Omental fat pad (tissue), 4 donors: ENCODE data around the gene ITGA2B. TPM values are rescaled to one million over a fixed set of nuclear protein-coding genes. Genes with fewer than 3 reads are reported as not detected.
"Not testable (repeated sequence)": the region's sequence is repeated elsewhere in the genome, so short reads cannot be mapped to it uniquely, and the experiment has no call there.

Source experiments
- ATAC-seq: fragments of 150-250 bp; one replicate; pipeline ENCODE4 v1.9.1; 2016; ENCODE audit warnings: mild to moderate bottlenecking, moderate library complexity; ENCODE audit not compliant: low FRiP score
- DNase-seq: peaks from one replicate; pipeline ENCODE4 v3.0.0-alpha.2; 2019; ENCODE audit warnings: low spot score
- total RNA-seq, 4 donors: library from RNA; depleted of rRNA; stranded (reverse); fragments of >200 nt; gene quantifications; one replicate each; pipeline ENCODE4 v1.1.0, GENCODE V29; 2016
- TF ChIP-seq, protein P1 (sequence below), 3 donors: fragments of 450-650 bp; IDR thresholded peaks; one replicate each; pipeline ENCODE4 v1.5.1; 2016 to 2017; ENCODE audit warnings: antibody characterized with exemption in 3 of 3, mild to moderate bottlenecking in 3 of 3, moderate library complexity in 2 of 3

ITGA2B gene
- total RNA-seq, 4 donors from 2014 or later: 0.72 to 1.6 (median 1.0) TPM

DNA sequence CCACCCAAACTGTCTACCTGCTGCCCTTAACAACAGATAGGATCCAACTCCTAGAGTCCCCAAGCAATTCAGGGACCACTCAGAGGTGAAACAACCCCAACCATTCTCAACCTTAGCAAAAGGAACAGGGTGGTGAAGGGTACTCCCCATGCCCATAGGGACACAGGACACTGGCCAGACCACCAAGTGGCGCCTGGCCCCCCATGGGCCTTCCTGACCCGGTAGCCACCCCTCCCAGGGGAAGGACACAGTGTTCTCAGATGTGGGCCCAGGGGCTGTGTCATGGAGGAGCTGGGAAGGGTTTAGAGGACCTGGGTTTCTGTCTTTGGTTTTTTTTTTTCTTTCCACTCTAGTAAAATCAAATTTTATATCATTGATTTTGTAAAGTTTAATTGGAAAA, 55.1 kb downstream of the ITGA2B start:
- DNase-seq (no peak), ATAC-seq (no peak)
- TF ChIP-seq, protein P1, sequence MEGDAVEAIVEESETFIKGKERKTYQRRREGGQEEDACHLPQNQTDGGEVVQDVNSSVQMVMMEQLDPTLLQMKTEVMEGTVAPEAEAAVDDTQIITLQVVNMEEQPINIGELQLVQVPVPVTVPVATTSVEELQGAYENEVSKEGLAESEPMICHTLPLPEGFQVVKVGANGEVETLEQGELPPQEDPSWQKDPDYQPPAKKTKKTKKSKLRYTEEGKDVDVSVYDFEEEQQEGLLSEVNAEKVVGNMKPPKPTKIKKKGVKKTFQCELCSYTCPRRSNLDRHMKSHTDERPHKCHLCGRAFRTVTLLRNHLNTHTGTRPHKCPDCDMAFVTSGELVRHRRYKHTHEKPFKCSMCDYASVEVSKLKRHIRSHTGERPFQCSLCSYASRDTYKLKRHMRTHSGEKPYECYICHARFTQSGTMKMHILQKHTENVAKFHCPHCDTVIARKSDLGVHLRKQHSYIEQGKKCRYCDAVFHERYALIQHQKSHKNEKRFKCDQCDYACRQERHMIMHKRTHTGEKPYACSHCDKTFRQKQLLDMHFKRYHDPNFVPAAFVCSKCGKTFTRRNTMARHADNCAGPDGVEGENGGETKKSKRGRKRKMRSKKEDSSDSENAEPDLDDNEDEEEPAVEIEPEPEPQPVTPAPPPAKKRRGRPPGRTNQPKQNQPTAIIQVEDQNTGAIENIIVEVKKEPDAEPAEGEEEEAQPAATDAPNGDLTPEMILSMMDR (IDR thresholded peaks at IDR 0.05): no peak

DNA sequence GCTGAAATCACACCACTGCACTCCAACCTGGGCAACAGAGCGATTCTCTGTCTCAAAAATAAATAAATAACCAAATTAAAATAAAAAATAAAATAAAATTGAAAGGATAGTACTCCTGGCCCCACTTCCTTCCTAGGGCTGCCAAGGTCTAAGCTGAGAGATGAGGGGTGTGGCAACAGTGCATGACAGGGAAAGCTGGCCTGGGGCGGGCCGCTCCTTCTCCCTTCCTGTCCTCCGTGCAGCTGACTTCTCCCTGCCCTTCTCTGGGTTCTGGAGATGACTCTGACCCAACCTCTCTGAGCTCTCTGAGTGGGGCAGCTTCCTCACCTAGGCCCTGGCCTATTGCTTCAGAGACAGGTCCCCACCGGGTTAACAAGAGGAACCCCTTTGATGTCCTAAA, 56.1 kb downstream of the ITGA2B start:
- DNase-seq (no peak), ATAC-seq (no peak)
- TF ChIP-seq, protein P1 (IDR thresholded peaks at IDR 0.05): no peak

DNA sequence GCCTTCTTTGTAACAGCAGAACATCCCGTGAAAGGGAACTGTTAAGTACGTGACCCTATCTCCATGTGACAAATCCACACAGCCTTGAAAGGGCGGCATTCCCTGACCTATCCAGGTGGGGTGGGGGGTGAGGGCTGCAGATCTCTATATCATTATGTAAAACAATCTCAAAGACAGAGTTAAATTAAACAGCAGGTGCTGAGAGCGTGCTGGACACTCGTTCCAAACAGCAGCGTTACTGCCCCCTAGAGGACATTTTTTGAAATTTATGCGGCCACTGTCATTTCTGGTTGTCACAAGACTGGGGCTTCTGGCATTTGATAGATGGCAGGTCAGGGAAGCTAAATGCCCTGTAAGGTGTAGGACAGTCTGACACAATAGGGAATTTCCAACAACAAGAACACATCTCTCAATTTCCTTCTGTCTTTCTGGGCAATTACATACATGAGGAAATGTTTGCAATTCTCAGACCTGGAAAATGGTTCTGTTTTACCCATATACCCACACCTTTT, 58.1 kb downstream of the ITGA2B start:
- peak; percentile 41 for ATAC-seq
- peak; percentile 62 for DNase-seq
- TF ChIP-seq, protein P1 (IDR thresholded peaks at IDR 0.05): peak in 1 of 3 donors; percentile 42

DNA sequence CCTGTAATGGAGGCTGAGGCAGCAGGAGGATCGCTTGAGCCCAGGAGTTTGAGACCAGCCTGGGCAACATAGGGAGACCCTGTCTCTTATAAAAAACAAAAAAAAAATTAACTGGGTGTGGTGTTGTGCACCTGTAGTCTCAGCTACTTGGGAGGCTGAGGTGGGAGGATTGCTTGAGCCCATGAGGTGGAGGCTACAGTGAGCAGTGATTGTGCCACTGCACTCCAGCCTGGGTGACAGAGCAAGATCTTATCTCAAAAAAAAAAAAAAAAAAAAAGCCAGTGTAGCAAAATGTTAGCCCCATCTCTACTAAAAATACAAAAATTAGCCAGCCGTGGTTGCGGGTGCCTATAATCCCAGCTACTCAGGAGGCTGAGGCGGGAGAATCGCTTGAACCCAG, 59.2 kb downstream of the ITGA2B start:
- ATAC-seq, DNase-seq: not testable (repeated sequence)

DNA sequence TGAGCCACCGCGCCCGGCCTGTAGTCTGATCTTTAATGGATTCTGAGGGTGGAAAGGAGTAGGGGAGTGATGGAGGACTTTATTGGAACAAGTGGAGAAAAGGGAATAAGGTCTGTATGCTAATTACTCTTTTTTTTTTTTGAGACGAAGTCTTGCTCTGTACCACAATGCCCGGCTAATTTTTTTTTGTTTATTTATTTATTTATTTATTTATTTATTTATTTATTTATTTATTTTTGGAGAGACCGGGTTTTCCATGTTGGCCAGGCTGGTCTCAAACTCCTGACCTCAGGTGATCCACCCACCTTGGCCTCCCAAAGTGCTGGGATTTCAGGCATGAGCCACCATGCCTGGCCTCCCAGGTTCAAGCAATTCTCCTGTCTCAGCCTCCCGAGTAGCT, 59.9 kb downstream of the ITGA2B start:
- not testable (repeated sequence) for ATAC-seq, DNase-seq

DNA sequence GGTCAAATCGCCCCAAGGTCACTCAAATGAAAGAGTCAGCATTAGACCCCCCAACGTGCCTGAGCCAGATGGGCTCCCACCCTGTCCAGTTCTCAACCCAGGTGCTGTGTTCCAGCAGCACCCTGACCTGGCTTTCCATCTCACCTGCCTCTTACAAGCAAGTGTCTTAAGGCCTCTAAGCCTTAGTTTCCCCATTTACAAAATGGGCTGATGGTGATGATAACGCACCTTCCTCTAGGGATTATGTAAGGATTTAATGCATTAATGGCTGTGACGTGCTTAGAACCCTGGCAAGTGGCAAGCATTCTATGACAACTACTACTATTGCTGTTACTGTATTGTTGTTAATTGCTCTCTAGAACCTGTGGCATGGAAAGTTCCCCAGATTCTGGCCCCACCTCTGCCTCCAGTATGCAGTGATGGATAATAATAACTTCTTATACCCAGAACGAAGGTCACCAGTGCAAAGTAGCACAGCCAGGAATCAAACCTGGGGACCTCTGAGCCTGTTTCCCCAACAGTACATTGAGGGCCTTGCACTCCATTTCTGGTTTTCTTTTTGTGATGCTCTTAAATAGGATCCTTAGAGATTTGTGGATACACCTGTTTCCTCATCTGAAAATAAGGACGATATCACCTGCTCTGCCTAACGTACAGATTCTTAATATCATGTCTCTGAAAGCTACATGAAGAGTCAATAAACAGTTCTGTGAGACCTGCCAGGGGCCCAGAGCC, 61.6 kb downstream of the ITGA2B start:
- DNase-seq (no peak), ATAC-seq (no peak)
- TF ChIP-seq, protein P1 (IDR thresholded peaks at IDR 0.05): no peak

DNA sequence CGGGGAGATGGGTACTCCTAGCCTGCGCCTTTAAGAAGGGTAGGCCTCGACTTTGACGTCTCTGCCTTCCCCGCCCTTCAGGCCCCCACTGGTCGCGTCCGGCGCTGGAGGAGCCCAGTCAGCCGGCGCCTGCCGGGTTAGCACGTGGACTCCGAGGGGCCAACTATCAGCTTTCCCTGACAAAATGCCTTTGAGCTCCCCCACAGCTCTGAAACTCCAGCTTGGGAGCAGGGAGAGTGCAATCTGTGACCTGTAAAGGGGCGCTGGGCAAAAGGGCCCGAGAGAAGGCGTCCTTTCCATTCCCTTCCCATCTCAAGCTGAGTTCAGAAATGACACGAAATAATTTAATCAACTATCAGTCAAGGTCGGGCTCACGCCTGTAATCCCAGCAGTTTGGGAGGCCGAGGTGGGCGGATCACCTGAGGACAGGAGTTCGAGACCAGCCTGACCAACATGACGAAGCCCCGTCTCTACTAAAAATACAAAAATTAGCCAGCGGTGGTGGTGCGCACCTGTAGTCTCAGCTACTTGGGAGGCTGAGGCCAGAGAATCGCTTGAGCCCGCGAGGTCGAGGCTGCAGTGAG, 62.5 kb downstream of the ITGA2B start:
- DNase-seq: peak; percentile 91
- TF ChIP-seq, protein P1 (IDR thresholded peaks at IDR 0.05): no peak
- peak; percentile 90 for ATAC-seq
